Measurements from ENCODE around the gene FLYWCH2. TPM values are rescaled to one million over a fixed set of nuclear protein-coding genes. Genes with fewer than 3 reads are reported as not detected.
"Not testable (repeated sequence)": the region's sequence is repeated elsewhere in the genome, so short reads cannot be mapped to it uniquely, and the experiment has no call there.

The FLYWCH2 gene
- total RNA-seq, 1 donor from 2014 or later, result 63.7 TPM

DNA sequence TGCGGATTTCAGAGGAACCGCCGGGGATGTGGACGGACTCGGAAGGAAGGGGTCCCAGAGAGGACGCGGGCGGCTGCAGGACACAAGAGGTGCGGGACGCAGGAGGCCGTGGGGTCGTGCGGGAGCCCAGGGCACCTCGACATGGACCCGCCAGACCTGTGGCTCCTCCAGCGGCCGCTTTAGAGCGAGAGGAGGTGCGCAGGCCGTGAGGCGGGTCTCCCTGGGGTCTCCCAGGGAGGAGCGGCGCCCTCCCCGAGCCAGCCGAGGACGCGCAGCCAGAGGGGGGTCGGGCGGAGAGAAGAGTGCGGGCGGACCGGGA, 21.9 kb downstream of the FLYWCH2 start:
- TF ChIP-seq CTCF (IDR thresholded peaks at IDR 0.05; ENCODE audit: insufficient read depth, low read length, severe bottlenecking), result no peak
- no peak for FAIRE-seq
- no peaks in the 10 kb centered on the region for H3K27me3 ChIP-seq (ENCODE audit: control insufficient read depth, insufficient read depth, low read length)

GRCh38 chr16:2905241-2905987, 22.4 kb downstream of the FLYWCH2 start:
- no peaks in the 10 kb centered on the region for H3K27me3 ChIP-seq (ENCODE audit: control insufficient read depth, insufficient read depth, low read length)
- DNase-seq (ENCODE audit: low read depth), result peak; percentile 95
- peak; percentile 52 for FAIRE-seq
- H3K36me3 ChIP-seq (ENCODE audit: control insufficient read depth, insufficient read depth, low read length), result no peaks in the 10 kb centered on the region
- no peak for TF ChIP-seq CTCF (IDR thresholded peaks at IDR 0.05; ENCODE audit: insufficient read depth, low read length, severe bottlenecking)
- H3K4me3 ChIP-seq (ENCODE audit: low read depth, low read length), result peak overlapping the region; percentile 62

More for the DNA sequence above, 21.9 kb downstream of the FLYWCH2 start:
- H3K4me3 ChIP-seq (ENCODE audit: low read depth, low read length), result peak overlapping the region; percentile 62
- DNase-seq (ENCODE audit: low read depth), result no peak
- H3K36me3 ChIP-seq (ENCODE audit: control insufficient read depth, insufficient read depth, low read length), result no peaks in the 10 kb centered on the region

GRCh38 chr16:2905988-2906387, 23.0 kb downstream of the FLYWCH2 start:
- Histone ChIP-seq H3K27me3 (ENCODE audit: control insufficient read depth, insufficient read depth, low read length) (no peaks in the 10 kb centered on the region), H3K36me3 (ENCODE audit: control insufficient read depth, insufficient read depth, low read length) (no peaks in the 10 kb centered on the region), H3K4me3 (ENCODE audit: low read depth, low read length) (no peak overlapping the region)
- FAIRE-seq, result no peak
- no peak for DNase-seq (ENCODE audit: low read depth)
- no peak for TF ChIP-seq CTCF (IDR thresholded peaks at IDR 0.05; ENCODE audit: insufficient read depth, low read length, severe bottlenecking)

GRCh38 chr16:2907084-2907753, 24.2 kb downstream of the FLYWCH2 start:
- not testable (repeated sequence) for DNase-seq (ENCODE audit: low read depth); H3K4me3 ChIP-seq (ENCODE audit: low read depth, low read length); H3K27me3 ChIP-seq (ENCODE audit: control insufficient read depth, insufficient read depth, low read length); H3K36me3 ChIP-seq (ENCODE audit: control insufficient read depth, insufficient read depth, low read length); FAIRE-seq
- TF ChIP-seq CTCF (IDR thresholded peaks at IDR 0.05; ENCODE audit: insufficient read depth, low read length, severe bottlenecking), result peak; percentile 60

- peaks cover 6% of the 10 kb centered on the region for H3K36me3 ChIP-seq (ENCODE audit: control insufficient read depth, insufficient read depth, low read length)
- no peaks in the 10 kb centered on the region for H3K27me3 ChIP-seq (ENCODE audit: control insufficient read depth, insufficient read depth, low read length)
- FAIRE-seq (no peak), DNase-seq (ENCODE audit: low read depth) (no peak)
- TF ChIP-seq CTCF (IDR thresholded peaks at IDR 0.05; ENCODE audit: insufficient read depth, low read length, severe bottlenecking), result no peak
- no peak overlapping the region for H3K4me3 ChIP-seq (ENCODE audit: low read depth, low read length)
Measured at GRCh38 chr16:2910441-2910969, 27.5 kb downstream of the FLYWCH2 start.

All from bronchial epithelial cell (primary cell).